GM21723 (cell line): ENCODE data around the gene CCDC187.

Experiments used
- ATAC-seq: cut with Tn5 transposase; IDR thresholded peaks from one replicate; pipeline ENCODE4 v1.9.1; 2021; ENCODE audit warnings: mild to moderate bottlenecking, moderate library complexity; ENCODE audit not compliant: unreplicated experiment

Gene CCDC187

DNA sequence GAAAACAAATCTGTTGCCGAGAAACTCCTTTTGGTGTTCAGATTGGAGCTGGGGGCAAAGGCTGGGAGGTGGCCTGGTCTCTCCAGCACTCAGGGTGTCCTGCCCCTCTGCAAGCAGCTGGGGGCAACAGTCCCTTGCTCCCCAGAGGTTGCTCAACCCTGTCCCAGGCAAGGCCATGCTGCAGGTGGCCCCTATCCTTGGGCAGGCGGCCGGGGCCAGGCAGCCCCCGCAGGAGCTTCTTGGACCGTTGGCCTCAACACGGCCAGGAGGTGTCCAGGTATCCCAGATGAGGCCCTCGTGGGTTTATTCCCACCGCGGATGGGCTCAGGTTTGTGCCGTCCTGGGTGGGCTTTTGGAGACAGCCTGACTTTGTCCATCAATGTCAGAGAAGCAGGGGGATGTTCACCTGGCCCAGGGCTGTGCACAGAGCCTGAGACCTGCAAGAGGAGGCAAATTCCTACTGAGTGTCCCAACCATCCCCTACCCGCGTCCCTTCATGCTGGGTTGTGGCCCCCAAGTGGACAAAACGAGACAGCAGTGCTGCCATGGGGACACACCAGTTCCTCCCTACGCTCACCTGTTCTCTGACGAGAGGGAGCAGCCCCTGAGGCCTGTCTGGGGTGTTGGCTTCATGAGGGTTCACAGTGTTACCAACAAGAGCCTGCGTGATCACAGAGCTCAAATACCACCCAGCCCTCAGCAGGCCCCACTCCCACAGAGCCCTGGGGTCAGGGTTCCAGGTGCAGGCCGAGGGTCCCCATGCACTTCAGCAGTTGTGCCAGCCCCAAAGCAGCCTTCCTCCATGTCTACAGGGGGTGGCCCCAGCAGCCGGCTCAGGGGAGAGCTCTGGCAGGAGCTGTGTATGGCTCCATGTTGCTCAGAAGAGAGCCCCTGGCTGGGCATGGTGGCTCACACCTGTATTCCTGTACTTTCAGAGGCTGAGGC lies 9.5 kb upstream of the CCDC187 start:
- no peak for ATAC-seq

GRCh38 chr9:136312436-136312835 lies 8.5 kb upstream of the CCDC187 start:
- ATAC-seq, result no peak

GRCh38 chr9:136312009-136312375 lies 8.1 kb upstream of the CCDC187 start:
- no peak for ATAC-seq

GRCh38 chr9:136311051-136312008 lies 7.4 kb upstream of the CCDC187 start:
- no peak for ATAC-seq

- no peak for ATAC-seq
Observed at GRCh38 chr9:136310273-136311030, 6.6 kb upstream of the CCDC187 start.

- ATAC-seq, result no peak
Observed at GRCh38 chr9:136309806-136310220, 5.9 kb upstream of the CCDC187 start.

DNA sequence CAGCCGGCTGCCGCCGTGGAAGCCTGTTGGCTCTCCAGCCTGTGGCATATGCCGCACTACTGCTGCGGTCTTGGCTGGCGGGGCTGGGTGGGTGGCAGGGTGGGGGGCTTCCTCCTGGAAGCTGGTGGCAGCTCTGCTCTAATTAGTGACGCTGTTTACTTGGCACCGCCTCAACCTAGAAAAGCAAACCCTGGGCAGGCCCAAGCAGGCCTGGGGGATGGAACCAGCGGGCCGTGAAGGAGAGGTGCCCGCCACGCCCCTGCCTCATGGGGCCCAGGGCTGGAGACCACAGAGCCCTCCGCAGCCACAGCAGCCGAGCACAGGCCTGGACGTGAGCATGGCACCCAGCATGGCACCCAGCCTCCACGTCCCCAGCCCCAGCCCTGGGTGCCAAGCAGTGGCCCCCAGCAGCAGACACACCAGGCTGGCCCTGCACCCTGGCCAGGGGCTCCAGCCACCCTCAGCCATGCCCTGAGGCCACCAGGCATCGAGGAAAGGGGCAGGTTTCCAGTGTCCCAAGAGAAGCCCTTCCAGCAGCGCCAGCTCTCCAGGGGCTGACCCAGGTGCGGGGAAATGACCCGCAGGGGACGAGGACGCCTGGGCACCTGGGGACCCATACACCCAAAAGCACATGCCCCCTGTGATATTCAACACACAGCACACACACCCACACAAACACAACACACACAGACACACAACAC lies 5.4 kb upstream of the CCDC187 start:
- ATAC-seq, result no peak

DNA sequence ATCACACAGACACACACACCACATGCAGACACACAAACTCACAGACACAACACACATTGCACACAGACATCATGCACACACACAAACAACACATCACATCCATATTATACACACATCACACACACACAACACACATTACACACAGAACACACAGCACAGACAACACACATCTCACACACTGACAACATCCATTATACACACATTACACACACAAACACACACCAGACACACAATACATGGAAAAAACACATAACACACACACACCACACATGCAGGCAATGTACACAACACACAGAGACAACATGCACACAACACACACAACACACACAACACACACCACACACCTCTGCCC lies 4.8 kb upstream of the CCDC187 start:
- ATAC-seq, result no peak

DNA sequence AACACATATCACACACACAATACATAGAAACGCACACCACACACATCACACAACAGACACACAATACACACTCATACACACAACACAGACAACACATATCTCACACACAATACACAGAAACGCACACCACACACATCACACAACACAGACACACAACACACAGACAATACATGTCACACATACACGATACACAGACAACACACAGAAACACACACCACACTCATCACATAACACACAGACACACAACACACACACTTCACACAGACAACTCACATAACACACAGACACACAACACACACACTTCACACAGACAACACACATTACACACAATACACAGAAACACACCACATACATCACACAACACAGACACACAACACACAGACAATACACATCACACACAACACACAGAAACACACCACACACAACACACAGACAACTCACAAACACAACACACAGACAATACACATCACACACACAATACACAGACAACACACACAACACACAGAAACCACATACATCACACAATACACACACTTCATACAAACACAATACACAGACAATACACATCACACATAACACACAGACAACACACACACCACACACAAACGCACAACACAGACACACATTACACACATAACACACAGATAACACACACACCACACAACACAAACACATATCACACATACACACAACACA lies 4.3 kb upstream of the CCDC187 start:
- no peak for ATAC-seq

- ATAC-seq, result no peak
Observed at GRCh38 chr9:136307215-136307750, 3.4 kb upstream of the CCDC187 start.

DNA sequence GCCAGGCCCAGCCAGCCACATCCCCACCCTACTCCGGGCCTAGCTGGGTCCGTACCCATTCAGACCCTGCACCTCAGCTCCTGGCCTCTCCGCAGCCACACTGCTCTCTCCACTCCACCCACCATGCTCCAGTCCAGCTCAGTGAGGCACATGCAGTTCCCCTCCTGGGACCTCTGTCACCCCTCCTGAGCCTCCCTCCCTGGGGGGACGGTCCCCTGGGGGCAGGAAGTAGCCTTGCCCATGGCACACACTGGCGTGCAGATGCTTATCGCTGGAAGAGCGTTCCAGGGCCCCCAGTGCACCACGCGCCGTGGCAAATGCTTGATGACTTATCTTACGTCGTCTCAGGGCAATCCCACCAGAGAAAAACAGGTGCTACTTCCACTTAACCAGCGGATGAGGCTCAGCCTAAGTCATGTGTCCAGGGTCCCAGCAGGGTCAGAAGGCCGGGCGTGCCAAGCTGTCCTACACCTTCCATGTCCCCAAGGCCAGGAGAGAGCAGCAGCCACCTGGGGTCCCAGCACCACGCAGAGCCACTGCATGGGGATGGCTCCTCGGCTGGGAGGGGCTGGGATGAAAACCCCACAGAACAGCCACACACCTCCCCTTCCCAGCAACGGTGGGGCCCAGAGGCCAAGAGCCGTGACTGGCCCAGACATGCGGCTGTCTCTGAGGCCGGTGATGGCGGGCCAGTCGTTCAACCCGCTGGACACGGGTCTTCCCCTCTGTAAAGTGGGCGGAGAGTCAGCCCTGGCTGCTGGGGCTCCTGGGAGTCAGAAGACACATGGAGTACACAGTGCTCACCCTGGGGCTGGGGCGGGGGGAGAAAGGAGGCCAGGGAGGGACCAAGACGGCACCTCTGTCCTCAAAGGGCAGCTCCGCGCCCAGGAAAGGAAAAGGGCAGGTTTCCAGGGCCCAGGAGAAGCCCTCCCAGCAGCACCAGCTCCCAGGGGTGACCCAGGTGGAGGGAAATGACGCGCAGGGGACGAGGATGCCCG lies 2.6 kb upstream of the CCDC187 start:
- no peak for ATAC-seq

GRCh38 chr9:136305804-136306203 lies 1.9 kb upstream of the CCDC187 start:
- ATAC-seq, result no peak

DNA sequence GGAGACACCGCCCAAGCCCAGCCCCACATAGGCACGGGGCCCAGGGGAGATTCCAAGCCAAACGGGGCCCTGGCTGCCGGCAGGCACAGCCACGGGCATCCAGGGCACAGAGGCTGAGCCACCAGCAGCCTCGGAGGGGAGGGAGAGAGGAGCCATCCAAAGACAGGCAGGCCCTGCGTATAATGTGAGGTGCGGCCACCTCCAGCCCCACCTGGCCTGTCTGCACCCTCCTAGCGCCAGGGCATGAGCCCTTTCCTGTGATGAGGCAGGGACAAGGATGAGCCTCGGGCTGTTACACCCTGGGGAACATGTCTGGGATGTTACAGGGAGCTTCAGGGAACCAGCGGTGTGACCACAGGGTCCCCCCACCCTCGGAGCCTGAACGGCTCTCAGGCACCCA lies 1.1 kb upstream of the CCDC187 start:
- no peak for ATAC-seq

DNA sequence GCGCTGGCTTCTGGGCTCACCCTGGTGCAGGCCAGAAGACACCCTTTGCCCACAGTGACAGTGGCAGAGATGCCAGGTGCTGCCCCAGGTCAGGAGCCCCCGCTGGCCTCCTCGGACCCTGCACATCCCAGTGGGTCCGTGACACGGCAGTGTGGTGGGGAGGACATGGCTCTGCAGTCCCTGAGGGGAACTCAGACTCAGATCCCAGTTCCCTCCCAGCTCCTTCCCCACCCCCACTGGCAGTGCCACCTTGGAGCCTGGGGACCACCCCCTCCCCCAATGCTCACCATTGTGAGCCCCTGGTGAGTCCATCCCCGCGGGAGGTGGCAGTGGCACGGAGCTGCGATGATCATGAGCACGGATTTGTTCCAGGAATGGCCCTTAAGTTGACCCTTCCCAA lies 562 bp upstream of the CCDC187 start:
- no peak for ATAC-seq

DNA sequence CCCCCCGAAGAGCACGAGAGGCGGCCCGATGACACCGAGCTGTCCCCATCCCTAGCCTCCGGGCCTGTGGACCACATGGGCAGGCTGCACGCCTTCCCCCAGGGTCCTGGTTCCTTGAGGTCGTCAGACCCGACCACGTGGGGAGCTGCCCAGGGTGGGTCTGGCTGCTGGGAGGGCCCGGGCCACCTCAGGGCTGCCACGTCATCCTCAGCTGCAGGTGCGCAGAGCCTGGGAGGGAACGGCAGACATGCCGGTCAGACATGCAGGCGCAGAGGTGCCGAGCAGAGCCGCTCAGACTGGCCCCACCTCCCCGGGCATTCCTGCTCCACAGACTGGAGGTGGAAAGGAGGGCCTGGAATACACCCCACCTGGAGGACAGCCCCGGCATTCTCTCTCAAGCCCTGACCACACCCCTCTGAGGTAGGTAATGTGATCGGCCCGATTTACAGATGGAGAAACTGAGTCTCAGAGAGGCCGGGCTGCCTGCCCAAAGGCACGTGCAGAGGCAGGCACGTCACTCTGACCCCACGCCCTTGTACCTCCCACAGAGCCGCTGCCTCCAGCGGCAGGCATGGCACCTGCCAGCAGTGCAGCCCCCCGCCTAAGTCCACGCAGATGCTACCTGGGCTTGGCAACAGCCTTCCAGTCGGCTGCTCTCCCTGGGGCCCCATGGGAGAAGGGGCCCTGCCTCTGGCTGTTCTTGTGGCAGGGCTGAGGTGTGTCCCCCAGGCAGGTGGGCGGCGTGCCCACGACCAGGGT lies 649 bp downstream of the CCDC187 start:
- no peak for ATAC-seq

- no peak for ATAC-seq
Observed at GRCh38 chr9:136302527-136302926, 1.4 kb downstream of the CCDC187 start.

DNA sequence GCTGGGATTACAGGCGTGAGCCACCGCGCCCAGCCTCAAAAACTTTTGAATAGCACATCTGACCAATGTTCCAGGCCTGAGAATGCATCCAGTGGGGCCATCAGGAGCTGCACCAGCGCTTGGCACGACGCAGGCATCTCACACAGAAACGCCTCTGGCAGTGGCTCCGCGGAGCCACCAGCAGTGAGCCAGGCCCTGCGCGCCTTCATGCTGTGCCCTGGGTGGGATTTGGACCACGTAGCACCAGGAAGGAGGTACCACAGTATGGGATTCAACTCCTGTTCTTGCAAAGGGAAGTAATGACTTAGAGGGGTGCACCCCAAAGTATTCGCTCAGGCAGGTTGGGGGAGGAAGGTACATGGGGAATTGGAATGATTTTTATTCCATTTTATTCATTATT lies 3.0 kb downstream of the CCDC187 start:
- no peak for ATAC-seq
